Measurements from ENCODE around the gene NME2. TPM values are rescaled to one million over a fixed set of nuclear protein-coding genes. Genes with fewer than 3 reads are reported as not detected.

Gene NME2
- total RNA-seq, 4 donors from 2014 or later, result 338 to 534 (median 488) TPM

- DNase-seq (ENCODE audit: low spot score in 2 of 2), result no peak
- WGBS, 2 donors, result 66 to 74% methylated on average over 2 of the region's 2 CpGs
- H3K4me3 ChIP-seq (ENCODE audit: low read depth, poor library complexity, severe bottlenecking), result no peak overlapping the region
- no peak for TF ChIP-seq CTCF (IDR thresholded peaks at IDR 0.05)
- TF ChIP-seq POLR2A (IDR thresholded peaks at IDR 0.05), result no peak
- intact Hi-C loops (cut with DNase I; ENCODE audit: low total_unique reads), result no loop called here
Measured at GRCh38 chr17:51133365-51133764, 32.8 kb upstream of the NME2 start.

- DNase-seq (ENCODE audit: low spot score in 2 of 2), result no peak
- no peak overlapping the region for H3K4me3 ChIP-seq (ENCODE audit: low read depth, poor library complexity, severe bottlenecking)
- no peak for TF ChIP-seq POLR2A (IDR thresholded peaks at IDR 0.05)
- TF ChIP-seq CTCF (IDR thresholded peaks at IDR 0.05), result no peak
- 94 to 97% methylated on average over 3 of the region's 3 CpGs for WGBS, 2 donors
- intact Hi-C loops (cut with DNase I; ENCODE audit: low total_unique reads), result no loop called here
Measured at GRCh38 chr17:51135956-51136355, 30.3 kb upstream of the NME2 start.

- no peak overlapping the region for H3K4me3 ChIP-seq (ENCODE audit: low read depth, poor library complexity, severe bottlenecking)
- no peak for DNase-seq (ENCODE audit: low spot score in 2 of 2)
- 93 to 96% methylated on average over 2 of the region's 2 CpGs for WGBS, 2 donors
- intact Hi-C loops (cut with DNase I; ENCODE audit: low total_unique reads), result no loop called here
- TF ChIP-seq CTCF (IDR thresholded peaks at IDR 0.05), result no peak
- no peak for TF ChIP-seq POLR2A (IDR thresholded peaks at IDR 0.05)
Measured at GRCh38 chr17:51142597-51142996, 23.6 kb upstream of the NME2 start.

- H3K4me3 ChIP-seq (ENCODE audit: low read depth, poor library complexity, severe bottlenecking), result no peak overlapping the region
- TF ChIP-seq CTCF (IDR thresholded peaks at IDR 0.05), result no peak
- TF ChIP-seq POLR2A (IDR thresholded peaks at IDR 0.05), result no peak
- intact Hi-C loops (cut with DNase I; ENCODE audit: low total_unique reads), result no loop called here
- no peak for DNase-seq (ENCODE audit: low spot score in 2 of 2)
- WGBS, 2 donors, result 70 to 73% methylated on average over 6 of the region's 6 CpGs
Measured at GRCh38 chr17:51144266-51145022, 21.8 kb upstream of the NME2 start.

- intact Hi-C loops (cut with DNase I; ENCODE audit: low total_unique reads), result no loop called here
- TF ChIP-seq CTCF (IDR thresholded peaks at IDR 0.05), result no peak
- TF ChIP-seq POLR2A (IDR thresholded peaks at IDR 0.05), result no peak
Measured at GRCh38 chr17:51147650-51148049, 18.6 kb upstream of the NME2 start.

DNA sequence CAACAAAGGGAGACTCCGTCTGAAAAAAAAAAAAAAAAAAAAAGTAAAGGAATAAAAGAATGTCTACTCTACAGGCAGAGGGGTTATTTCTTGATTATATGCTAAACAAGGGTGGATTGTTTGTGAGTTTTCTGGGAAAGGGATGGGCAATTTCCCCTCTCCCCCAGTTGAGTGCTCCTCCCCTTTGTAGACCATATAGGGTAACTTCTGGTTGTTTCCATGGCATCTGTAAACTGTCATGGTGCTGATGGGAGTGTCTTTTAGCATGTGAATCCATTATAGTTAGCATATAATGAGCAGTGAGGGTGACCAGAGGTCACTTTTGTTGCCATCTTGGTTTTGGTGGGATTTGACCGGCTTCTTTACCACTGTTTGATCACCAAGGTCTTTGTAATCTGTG is 17.0 kb upstream of the NME2 start:
- no peak for TF ChIP-seq CTCF (IDR thresholded peaks at IDR 0.05)
- no peak for TF ChIP-seq POLR2A (IDR thresholded peaks at IDR 0.05)
- H3K4me3 ChIP-seq (ENCODE audit: low read depth, poor library complexity, severe bottlenecking), result no peak overlapping the region
- WGBS, 2 donors, result 87 to 97% methylated on average over 2 of the region's 2 CpGs
- no peak for DNase-seq (ENCODE audit: low spot score in 2 of 2)
- intact Hi-C loops (cut with DNase I; ENCODE audit: low total_unique reads), result no loop called here

More at GRCh38 chr17:51147650-51148049, 18.6 kb upstream of the NME2 start:
- no peak overlapping the region for H3K4me3 ChIP-seq (ENCODE audit: low read depth, poor library complexity, severe bottlenecking)
- WGBS, 2 donors, result 71 to 80% methylated on average over 4 of the region's 4 CpGs
- no peak for DNase-seq (ENCODE audit: low spot score in 2 of 2)

Measured in lower leg skin (tissue), 4 donors.